Measurements from ENCODE around the gene MYRIP.
"Not testable (repeated sequence)": the region's sequence is repeated elsewhere in the genome, so short reads cannot be mapped to it uniquely, and the experiment has no call there.

MYRIP gene

DNA sequence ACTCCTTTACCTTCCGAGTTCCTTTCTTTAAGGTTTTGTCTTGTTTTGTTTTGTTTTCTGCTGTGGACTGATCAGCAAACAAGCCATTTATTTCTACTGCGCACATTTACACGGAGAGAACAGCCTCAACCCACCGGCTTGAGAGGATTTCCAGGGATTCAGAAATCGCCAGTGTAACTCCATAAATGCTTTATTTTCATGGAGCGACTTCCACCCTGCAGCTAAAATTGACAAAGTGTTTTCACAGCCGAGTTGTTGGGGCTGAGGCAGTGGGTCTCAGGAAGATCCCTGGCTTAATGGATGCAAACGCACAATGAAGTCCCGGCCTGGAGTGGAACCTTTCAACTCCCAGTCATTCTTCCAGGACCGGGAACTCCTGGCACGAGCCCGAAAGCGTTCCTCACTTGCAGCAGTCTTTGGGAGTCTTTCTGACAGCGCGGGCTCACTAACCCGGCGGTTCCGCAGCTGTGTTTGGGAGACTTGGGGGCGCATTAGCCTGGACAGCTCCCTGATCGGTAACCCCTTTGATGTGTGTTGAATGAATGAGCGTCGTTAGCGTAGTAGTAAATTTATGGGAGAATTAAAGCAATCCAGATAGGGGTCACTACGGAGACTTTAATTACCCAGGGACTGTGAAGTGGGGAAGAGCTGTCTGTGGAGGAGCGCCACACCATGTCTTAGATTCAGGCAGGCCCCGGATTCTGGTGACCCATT, 785 bp upstream of the MYRIP start:
- DNase-seq = no peak

DNA sequence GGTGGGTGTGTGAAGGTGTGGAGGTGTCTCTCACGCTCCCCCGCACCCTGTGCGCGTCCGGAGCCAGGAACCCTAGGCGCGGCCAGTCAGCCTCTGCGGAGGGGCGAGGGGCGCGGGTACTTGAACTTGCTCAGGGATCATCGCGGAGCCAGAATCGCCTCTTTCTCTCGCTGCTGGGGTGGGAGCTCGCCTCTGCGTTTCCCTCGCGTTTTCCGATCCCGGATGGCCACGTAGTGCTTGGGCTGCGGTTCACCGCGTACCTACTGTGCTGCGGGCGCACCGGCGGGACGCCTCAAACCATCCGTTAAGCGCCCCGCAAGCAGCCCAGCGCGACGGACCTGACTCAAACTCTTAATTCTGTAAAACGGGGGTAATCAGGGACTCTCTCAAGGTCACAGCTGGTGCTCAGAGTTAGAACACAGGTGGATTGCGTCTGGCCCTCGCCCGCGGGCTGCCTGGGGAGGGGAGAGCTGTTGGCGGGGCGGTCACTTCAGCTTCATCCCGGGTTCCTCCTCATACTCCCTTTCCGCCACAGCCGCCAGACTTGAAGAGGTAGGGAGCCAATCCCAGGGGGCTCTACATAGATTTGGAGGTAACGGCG, 686 bp downstream of the MYRIP start:
- no peak for DNase-seq

DNA sequence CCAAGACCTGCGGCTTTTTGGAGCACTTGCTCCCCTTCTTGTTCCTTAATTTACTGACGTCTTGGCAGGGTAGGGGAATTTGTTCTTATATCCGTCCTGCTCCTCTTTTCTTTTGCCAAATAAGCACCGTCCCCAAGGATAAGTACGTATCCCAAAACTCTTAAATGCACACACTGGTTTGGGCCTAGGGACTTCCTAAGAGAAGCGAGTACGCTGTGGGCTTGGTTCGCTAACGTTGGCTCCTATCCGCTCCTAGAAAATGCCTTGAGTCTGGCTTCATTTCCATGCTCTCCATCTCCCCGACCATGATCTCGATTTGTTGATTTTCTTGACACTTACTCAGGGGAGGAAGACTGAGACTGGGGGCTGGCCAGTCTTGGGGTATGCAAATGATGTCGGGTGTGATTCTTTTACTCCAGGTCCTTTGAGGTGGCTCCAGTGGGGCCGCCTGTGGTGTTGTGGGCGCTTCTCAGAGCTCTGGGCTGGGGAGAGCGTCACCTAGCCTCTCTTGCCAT, 1.3 kb downstream of the MYRIP start:
- DNase-seq = no peak

DNA sequence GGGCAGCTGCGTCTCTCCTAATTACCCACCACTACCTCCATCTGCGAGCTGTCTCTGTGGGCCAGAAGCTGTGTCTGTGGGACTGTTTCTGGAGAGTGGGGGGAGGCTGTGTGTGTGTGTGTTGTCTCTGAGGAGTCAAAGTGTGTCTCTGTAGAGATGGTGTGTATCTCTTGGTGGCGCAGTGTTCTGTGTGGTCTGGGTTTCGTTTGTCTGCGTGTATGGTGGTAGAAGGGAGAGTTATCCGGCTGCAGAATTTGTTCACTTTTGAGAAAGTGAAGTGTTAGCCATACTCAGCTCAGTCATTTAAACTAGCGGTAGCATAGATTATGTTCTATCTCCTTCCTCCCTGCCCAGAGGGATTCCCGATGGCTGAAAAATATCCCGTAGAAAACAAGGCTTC, 2.2 kb downstream of the MYRIP start:
- no peak for DNase-seq

DNA sequence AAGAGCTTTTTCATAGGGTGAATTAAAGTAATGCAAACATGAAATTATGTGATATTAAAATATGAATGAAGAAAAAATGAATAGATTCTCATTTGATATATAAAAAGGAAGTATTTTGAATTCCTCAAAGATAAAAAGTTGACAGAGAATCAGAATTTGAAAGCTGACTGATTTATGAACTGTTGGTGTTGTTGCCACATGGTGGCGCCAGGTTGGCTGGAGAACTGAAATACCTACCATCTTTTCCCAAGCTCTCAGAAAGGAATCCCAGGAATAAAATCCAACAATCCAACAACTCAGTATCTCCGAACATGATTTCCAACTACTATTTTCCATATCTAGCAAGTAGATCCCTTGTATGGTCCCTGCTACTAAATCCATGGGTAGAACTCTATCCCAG, 3.1 kb downstream of the MYRIP start:
- DNase-seq = no peak

DNA sequence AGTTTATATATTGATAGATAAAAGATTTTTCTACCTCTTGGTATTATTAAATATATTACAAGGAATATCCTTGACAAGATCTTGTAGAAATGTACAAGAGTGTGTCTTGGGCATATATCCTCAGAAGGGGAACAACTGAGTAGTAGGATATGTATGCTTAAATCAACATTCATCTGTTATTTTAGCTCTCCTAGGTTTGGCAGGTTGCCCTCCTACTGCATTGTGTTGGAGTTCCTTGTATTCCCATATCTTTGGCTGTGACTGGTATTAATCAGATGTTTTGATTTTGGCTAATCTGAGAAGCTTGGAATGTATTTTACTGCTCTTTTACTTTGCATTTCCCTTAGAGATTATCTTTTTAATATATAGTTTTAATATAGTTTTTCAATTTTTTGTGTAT, 4.6 kb downstream of the MYRIP start:
- DNase-seq = no peak

DNA sequence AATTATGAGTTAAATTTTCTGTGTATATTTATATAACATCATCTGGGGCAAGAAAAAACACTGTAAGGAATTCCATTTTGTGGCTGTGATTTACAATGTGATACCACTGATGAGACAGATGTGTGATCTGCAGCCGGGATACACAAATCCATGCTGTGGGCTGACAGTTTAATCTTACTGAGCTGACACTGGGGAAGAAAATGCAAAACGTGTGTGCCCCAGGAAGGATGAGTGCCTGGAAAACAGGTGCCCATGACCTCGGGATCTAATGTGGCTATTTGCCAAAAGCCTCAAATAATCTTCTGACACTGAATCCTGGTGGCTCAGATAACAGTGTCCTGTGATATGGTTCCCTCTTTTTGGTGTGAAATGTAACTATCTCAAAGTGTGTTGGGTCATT, 10.5 kb downstream of the MYRIP start:
- DNase-seq = no peak

DNA sequence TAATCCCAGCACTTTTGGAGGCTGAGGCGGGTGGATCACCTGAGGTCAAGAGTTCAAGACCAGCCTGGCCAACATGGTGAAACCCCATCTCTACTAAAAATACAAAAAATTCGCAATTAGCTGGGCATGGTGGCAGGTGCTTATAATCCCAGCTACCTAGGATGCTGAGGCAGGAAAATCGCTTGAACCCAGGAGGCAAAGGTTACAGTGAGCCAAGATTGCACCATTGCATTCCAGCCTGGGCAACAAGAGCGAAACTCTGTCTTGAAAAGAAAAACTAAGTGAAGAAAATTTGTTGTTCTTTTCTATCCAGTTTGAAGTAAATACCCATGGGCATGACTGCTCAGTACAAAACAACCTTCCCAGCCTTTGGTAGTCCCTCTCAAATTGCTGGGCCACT, 24.4 kb downstream of the MYRIP start:
- DNase-seq = not testable (repeated sequence)

DNA sequence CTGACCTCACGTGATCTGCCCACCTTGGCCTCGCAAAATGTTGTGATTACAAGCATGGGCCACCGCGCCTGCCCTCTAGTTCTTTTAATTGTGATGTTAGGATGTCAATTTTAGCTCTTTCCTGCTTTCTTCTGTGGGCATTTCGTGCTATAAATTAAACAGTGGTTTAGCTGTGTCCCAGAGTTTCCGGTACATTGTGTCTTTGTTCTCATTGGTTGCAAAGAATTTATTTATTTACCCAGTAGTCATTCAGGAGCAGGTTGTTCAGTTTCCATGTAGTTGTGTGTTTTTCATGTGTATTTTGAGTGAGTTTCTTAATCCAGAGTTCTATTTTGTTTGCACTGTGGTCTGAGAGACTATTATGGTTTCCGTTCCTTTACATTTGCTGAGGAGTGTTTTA, 30.1 kb downstream of the MYRIP start:
- DNase-seq = no peak

DNA sequence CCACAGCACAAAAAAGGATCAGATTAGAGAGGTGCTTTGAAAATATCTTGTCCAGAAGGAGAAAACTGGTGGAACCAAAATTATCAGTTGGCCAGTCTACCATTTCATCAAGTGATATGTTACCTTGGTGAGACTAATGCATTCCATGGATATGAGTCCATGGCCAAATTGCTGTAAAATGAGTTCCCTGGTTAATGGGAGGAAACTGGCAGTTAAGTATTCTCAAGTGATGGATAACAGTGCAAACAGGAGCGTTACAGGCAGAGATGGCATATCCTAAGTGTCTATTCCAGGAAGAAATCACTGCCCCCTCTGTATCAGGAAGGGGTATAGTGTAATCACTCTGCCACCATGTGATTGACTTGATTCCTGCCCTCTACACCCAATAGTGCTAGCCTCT, 34.0 kb downstream of the MYRIP start:
- no peak for DNase-seq

DNA sequence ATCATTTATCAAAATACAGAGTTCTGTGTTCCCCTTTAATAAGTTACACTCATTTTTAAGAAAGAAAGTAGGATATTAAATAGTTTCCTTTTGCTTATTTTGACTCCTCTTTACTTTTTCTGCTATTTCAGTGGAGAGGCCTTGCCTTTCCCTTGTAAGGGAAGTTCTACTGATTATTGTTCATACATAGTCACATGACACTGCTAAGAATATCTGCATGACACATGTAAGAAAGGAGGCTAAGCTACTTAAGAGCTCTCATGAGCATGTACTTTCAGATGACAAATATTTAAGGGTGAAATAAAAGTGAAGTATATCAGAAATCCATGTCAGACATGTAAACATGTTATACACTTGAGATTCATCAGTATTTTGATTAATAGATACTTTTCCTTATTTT, 39.0 kb downstream of the MYRIP start:
- DNase-seq = no peak

DNA sequence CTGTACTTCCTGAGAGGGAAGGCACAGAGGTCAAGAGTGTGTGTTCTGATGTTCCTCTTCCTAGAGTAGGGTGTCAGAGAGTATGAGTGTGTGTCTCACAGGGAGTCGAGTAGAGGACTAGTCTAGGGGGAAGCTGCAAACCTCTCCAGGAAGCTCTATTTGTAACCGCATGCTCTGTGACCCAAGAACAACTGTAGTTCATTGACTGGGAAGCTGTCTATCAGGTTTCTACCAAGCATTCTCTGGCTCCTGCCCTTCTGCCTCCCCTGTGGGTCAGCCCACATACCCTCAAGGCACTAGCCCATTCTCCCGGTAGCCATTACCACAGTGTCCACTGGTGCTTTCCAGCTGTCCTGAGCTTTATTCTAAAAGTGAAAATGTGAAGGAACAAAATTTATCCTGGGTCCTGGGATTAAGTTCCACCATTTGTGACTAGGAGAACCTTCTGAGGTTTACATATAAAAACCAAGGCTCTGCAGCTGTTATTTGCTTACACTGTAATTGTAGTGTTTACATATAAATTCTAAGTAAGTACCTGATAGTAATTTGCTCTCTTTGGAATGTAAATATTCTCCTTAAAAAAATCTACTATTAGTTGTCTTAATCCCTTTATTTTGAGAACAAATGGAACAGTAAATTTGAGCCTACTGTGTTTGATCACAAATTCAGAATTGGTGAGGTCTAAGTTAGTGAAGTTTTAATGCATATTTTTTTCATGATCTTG, 40.7 kb downstream of the MYRIP start:
- DNase-seq = no peak

DNA sequence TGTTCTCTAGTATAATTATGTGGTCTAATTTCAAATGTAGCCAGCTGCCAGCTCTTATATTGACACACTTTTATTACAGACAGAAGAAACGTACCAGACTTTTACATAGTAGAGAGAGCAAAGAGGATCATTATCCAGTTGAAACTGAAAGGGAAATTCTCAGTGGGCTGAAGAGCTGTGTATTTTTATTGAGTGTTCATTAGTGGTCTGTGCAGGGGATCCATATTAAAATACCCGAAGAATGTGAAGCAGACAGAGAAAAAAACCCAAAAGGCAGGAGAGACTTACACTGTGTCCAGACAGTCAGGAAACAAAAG, 41.3 kb downstream of the MYRIP start:
- DNase-seq = no peak

DNA sequence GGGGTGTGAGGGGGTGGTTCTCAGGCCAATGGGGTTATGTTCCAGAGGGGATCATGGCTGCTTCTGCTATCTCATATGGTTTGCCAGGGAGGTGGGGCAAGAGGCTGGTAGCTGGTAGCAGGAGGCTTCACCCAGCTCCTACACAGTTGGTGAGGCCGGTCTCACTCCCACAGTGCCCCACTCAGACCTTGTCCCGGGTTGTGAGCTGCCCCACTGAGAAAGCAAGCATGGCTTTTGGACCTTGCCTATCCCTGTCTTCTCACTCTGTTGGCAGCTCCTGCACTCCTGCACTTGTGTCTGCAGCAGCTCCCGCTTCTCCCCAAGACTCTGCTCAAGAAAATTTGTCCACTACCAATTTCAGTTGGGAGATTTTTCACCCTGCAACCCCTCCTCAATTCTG, 46.1 kb downstream of the MYRIP start:
- no peak for DNase-seq

DNA sequence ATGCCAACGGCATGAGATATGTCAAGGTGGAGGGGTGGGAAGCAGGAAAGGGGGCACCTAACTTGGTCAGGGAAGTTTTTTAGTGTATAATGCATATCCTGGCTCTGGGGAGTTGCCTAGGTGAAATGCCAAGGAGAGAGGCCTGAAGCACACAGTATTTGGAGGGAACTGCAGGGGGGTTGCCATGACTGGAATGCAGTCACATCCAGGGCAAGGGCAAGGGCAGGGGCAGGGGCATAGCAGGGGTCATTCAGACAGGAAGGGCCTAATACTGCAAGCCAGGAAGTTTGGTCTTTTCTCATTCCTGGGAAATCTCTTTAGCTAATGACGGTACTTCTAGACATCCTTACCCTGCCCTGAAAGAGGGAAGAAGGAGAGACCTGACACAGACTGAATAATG, 60.5 kb downstream of the MYRIP start:
- no peak for DNase-seq

DNA sequence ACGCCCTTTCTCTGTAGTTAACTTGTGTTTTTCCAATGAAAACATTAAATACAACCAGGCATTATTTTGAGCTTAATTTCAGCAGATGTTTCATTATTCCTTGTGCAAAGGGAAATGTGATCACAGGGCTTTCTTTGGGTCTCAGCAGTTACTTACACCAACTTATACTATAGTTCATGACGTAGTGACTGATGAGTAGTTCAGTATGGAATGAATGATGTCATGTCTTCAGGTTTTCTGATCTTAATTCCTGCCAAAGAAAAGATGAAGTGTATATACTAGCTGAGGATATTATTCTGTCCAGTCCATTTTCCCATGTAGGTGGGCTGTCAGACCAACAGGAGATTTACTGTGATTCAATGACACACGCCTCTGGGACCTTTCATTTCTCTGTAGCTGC, 61.3 kb downstream of the MYRIP start:
- no peak for DNase-seq

DNA sequence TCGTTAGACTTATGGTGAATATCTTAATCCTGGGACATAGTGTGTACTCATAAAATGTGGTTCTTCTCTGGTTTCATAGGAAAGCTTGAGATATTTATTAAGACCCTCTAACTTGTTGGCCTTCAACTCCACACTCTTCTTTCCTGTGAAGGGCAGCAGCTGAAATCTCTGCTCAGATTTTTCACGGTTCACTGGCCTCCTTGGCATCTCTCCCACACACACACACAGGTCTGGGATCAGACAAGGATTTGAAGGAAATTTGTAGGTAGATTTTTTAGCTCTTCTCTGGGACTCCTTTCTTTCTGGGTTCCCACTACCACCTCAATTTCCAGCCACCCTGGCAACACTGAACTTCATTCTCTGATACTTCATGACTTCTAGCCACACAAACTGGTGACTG, 70.2 kb downstream of the MYRIP start:
- DNase-seq = no peak

DNA sequence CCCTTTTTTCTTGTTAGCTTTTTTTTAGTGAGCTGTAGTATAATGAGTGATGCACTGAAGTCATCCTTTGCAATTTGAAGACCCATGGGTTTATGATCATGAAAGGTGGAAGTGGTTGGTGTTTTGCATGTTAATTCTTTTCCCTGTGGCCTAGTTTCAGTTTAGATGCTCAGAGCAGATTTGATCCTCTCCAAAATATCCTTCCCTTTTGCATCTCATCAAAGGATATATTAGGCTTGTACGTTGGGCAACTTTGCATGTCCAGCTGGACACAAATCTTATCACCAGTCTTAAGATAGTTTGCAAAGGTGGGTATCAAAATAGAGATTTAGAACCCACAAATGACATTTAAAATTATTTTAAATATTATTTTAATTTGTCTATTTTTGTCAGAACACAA, 72.7 kb downstream of the MYRIP start:
- DNase-seq = no peak

DNA sequence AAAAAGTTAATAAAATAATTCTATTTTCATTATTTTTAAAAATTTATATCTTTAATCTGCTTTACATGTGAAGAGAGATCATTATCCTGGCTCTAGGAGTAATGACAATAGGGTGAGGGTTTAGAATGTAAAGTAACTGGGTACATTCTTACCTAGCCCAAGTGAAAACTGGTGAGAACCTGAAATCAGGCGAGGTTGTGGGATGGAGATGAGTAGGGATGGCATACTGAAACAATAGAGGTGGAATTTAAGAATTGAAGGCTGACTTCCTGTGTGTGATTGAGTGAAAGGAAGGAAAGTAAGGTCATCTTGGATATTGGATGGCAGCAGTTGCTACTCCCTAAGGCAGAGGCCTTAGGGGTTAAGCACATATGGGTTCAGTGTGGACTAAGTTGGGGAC, 82.7 kb downstream of the MYRIP start:
- no peak for DNase-seq

DNA sequence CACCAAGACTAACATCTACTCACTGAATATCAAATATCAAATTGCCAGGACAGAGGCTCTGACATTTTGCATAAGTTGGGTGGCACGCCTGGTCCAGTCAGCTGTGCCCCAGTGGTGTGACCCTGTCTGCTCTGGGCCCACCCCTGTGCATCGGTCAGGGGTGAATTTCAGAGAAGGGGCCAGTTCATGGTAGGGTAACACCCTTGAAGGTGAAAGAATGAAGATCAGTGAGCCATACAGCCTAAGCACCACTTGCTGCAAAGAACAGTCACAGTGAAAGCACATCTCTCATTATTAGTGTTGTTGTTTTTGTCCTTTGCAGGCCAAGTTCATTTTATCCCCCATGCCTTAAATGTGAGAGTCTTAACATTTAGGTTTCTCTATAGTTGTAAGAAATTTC, 86.8 kb downstream of the MYRIP start:
- no peak for DNase-seq

DNA sequence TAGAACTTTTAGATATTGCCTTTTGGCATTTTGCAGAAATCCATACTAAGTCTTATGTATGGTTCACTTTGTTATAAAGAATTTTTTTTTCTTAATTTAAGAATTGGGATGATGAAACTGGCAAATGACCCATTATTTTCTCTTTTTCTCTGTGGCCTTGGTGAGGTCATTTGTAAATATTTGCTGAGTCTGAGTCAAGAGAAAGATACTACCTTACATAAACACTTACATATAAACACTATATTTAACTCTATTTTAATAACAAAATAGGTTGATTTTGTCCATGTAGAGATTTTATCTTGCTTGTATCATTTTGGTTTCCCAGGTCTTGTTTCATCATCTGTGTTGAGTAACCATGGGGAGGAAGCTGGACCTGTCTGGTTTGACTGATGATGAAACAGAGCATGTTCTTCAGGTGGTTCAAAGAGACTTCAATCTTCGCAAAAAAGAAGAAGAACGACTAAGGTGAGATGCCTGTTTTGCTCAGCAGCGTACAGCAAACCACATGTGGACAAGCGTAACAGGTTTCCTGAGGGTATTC, 91.1 kb downstream of the MYRIP start:
- DNase-seq = no peak

DNA sequence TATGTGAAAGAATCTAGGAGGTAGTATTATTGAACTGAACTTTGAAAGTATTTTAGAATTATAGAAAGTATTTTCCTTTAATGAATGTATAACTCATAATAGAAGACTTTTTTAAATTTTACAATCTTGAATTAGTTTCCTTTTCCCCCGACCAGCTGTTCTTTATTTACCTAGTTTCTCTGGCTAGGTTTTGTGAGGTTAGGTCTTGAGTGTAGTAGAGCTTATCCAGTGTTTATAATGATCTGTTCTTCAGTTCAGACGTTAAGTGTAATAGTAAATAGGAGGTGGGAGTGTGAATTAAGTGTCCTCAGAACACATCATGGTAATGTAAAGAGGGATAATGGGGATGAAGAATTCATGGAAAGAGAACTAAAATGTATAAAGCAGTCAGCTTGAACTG, 93.8 kb downstream of the MYRIP start:
- no peak for DNase-seq

DNA sequence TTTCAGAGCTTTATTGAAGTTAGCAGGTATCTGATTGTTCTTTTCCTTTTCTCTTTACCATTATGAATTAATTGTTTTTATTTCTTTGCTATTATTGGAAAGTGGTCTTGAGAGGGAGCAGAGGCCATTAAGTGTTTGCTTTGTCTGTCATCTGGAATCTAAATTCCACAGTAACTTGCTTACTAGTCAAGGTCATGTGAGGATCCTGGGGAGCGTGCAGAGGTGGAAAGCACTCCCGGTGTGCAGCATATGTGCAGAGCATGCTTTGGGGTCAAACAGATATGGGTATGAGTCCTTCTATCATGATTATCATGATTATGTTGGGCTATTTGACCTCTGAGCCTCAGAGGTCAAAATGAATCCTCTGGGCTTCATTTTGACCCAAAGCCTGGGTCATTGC, 96.4 kb downstream of the MYRIP start:
- no peak for DNase-seq

DNA sequence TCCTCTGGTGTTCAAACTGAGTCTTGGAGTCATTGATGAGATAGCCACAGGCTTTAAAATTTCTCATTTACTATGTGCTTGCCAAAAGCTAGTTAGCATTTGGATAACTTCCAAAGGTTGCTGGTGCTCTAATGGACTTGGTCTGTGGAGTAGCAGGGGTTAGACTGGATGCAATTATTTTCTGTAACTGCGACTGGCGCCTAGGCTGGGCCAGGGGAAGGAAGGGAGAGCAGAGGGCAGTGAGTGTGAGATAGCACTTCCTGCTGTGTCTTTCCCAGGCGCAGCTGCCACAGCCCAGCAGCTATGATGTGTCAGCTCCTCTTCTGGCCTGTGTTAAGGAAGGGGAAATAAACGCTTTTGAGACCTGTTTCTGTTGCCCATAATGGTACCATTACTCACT, 98.6 kb downstream of the MYRIP start:
- no peak for DNase-seq
